Spleen (tissue), 7 donors: ENCODE results near the gene CD81.

Source experiments
- CTCF ChIP-seq, 11 experiments: fragments of 200-600 bp in 7 of 11; fragments of 450-650 bp in 4 of 11; sonication (generic) in 4 of 11; IDR thresholded peaks in 8 of 11; conservative IDR thresholded peaks in 3 of 11; 1 replicate in 7 of 11; 2 replicates in 4 of 11; pipeline versions ENCODE4 v1.4.0 to v1.8.0; 2016 to 2021; ENCODE audit warnings: antibody characterized with exemption in 11 of 11, inconsistent platforms in 4 of 11, mild to moderate bottlenecking in 1 of 11
- POLR2A ChIP-seq, 3 donors: fragments of 450-650 bp; IDR thresholded peaks; one replicate each; pipeline ENCODE4 v1.5.1; 2017; ENCODE audit warnings: antibody characterized with exemption in 3 of 3, mild to moderate bottlenecking in 1 of 3
- POLR2AphosphoS5 ChIP-seq, 3 donors: sonication (generic); formaldehyde crosslinking; IDR thresholded peaks; one replicate each; pipeline ENCODE4 v1.5.1; 2017; ENCODE audit warnings: antibody characterized with exemption in 3 of 3
- donor health status: DM: no; HTN: no; CAD: no; lungs with moderate emphysema.
- donor health status: DM: no; HTN: no; CAD: no.
- donor health status: DM: no; HTN: no; CAD: no.

GRCh38 chr11:2389377-2390026, 12.4 kb downstream of the CD81 start:
- peak in 1 of 11 experiments; percentile 5 for TF ChIP-seq CTCF (IDR thresholded peaks at IDR 0.05 in 8 of 11, conservative IDR thresholded peaks at IDR 0.05 in 3 of 11)
- TF ChIP-seq POLR2AphosphoS5 (IDR thresholded peaks at IDR 0.05) = peak in 2 of 3 donors; percentile 50 to 65
- no peak for TF ChIP-seq POLR2A (IDR thresholded peaks at IDR 0.05)
